Measurements from ENCODE around the gene PLEKHN1. TPM values are rescaled to one million over a fixed set of nuclear protein-coding genes. Genes with fewer than 3 reads are reported as not detected.

The PLEKHN1 gene
- total RNA-seq, 4 donors from 2014 or later, result 0.17 to 0.50 (median 0.19) TPM; not detected in 1

DNA sequence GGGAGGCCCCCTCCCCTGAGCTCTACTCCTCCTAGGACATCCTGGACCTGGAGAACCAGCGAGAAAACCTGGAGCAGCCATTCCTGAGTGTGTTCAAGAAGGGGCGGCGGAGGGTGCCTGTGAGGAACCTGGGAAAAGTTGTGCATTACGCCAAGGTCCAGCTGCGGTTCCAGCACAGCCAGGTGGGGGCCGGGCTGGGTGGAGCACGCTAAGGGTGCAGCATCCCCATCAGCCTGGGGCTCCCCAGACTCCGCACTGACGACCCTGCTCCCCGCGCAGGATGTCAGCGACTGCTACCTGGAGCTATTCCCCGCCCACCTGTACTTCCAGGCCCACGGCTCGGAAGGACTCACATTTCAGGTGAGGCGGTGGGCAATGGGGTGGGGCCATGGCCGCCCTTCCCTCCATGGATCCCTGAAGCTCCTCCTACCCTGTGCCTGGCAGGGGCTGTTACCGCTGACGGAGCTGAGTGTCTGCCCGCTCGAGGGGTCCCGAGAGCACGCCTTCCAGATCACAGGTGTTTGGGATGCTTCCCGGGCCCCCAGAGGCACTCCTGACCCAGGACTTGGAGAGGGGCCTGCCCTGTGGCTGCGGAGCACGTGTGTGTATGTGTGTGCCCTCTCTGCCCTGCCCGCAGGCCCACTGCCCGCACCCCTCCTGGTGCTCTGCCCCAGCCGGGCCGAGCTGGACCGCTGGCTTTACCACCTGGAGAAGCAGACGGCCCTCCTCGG, 4.1 kb downstream of the PLEKHN1 start:
- no peak for DNase-seq (ENCODE audit: extremely low spot score)
- Histone ChIP-seq H3K4me1 (peaks cover 14 to 22% (median 20%) of the 10 kb centered on the region in 4 donors), H3K36me3 (peaks cover 0 to 2% (median 0%) of the 10 kb centered on the region in 4 donors), H3K4me3 (no peak overlapping the region), H3K9me3 (no peaks in the 10 kb centered on the region), H3K27me3 (peaks cover 0 to 84% (median 32%) of the 10 kb centered on the region in 4 donors), H3K27ac (replicated peaks in 1 of 4) (no peak overlapping the region)
- TF ChIP-seq POLR2A (IDR thresholded peaks at IDR 0.05; ENCODE audit: low read depth), result no peak
- TF ChIP-seq, protein P1, sequence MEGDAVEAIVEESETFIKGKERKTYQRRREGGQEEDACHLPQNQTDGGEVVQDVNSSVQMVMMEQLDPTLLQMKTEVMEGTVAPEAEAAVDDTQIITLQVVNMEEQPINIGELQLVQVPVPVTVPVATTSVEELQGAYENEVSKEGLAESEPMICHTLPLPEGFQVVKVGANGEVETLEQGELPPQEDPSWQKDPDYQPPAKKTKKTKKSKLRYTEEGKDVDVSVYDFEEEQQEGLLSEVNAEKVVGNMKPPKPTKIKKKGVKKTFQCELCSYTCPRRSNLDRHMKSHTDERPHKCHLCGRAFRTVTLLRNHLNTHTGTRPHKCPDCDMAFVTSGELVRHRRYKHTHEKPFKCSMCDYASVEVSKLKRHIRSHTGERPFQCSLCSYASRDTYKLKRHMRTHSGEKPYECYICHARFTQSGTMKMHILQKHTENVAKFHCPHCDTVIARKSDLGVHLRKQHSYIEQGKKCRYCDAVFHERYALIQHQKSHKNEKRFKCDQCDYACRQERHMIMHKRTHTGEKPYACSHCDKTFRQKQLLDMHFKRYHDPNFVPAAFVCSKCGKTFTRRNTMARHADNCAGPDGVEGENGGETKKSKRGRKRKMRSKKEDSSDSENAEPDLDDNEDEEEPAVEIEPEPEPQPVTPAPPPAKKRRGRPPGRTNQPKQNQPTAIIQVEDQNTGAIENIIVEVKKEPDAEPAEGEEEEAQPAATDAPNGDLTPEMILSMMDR (IDR thresholded peaks at IDR 0.05), result no peak
- intact Hi-C loops (cut with DNase I), result no loop called here
- WGBS, result 13% methylated on average over 7 of the region's 33 CpGs

DNA sequence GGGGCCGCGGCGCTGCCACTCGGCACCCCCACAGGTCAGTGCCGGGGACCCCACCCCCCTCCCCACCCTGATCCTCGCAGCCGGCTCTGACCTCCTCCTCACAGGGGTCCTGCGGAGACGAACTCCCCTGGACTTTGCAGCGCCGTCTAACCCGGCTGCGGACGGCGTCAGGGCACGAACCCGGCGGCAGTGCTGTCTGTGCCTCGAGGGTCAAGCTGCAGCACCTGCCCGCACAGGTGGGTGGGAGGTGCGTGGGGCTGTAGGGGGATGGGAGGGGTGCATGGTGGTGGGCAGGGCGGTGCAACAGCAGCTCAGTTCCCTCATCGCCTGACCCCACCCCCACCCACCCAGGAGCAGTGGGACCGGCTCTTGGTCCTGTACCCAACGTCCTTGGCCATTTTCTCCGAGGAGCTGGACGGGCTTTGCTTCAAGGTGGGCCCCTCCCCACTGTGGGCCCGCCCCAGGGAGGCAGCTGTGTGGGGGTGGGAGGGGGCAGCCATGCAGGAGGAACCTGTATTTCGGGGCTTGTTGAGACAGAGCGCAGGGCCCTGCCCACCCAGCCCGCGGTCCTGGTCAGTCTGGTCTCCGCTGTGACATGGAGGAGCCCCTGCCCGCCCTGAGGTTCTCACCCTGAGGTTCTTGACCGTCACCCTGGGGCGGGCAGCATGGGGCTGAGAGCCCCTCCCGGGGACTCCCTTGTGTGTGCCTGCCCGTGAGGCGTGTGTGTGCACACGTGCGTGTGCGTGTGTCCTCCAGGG, 4.9 kb downstream of the PLEKHN1 start:
- Histone ChIP-seq H3K9me3 (no peaks in the 10 kb centered on the region), H3K36me3 (no peaks in the 10 kb centered on the region), H3K27me3 (peaks cover 0 to 92% (median 32%) of the 10 kb centered on the region in 4 donors), H3K4me3 (no peak overlapping the region), H3K27ac (replicated peaks in 1 of 4) (no peak overlapping the region), H3K4me1 (peaks cover 14 to 23% (median 20%) of the 10 kb centered on the region in 4 donors)
- no peak for DNase-seq (ENCODE audit: extremely low spot score)
- intact Hi-C loops (cut with DNase I), result no loop called here
- TF ChIP-seq, protein P1 (IDR thresholded peaks at IDR 0.05), result no peak
- TF ChIP-seq POLR2AphosphoS5 (IDR thresholded peaks at IDR 0.05), result no peak
- TF ChIP-seq POLR2A (IDR thresholded peaks at IDR 0.05; ENCODE audit: low read depth), result no peak
- no peak for TF ChIP-seq EP300 (IDR thresholded peaks at IDR 0.05)
- WGBS, result 68% methylated on average over 11 of the region's 42 CpGs

DNA sequence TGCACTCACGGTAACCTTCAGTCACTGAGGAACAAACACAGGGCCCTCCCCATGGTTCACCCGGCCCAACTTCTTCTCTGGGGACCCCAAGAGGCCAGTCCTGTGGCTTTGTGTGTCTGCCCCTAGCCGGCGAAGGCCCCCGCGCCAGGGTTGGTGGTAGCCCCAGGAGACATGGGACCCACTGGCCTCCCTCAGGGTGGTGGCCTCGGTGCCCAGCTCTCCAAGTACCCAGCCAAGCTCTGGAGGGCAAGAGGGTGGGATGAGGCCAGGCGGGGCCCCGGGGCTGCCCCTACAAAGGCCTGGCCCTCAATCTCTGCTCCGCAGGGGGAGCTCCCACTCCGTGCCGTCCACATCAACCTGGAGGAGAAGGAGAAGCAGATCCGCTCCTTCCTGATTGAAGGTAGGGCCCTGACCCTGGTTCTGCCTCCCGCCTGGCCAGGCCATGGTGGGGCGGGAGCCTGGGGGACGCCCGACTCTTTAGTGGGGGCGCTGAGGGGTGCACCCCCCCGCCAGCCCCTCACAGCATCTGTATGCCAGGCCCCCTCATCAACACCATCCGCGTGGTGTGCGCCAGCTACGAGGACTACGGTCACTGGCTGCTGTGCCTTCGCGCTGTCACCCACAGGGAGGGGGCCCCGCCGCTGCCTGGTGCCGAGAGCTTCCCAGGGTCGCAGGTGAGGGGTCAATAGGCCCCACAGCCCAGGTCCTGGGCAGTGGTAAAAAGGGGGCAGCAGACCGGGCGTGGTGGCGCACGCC, 5.6 kb downstream of the PLEKHN1 start:
- H3K4me3 ChIP-seq, result no peak overlapping the region
- peaks cover 0 to 95% (median 32%) of the 10 kb centered on the region in 4 donors for H3K27me3 ChIP-seq
- intact Hi-C loops (cut with DNase I), result no loop called here
- no peaks in the 10 kb centered on the region for H3K9me3 ChIP-seq
- H3K36me3 ChIP-seq, result no peaks in the 10 kb centered on the region
- TF ChIP-seq, protein P1 (IDR thresholded peaks at IDR 0.05), result no peak
- no peak for TF ChIP-seq POLR2A (IDR thresholded peaks at IDR 0.05; ENCODE audit: low read depth)
- TF ChIP-seq EP300 (IDR thresholded peaks at IDR 0.05), result no peak
- no peak for TF ChIP-seq POLR2AphosphoS5 (IDR thresholded peaks at IDR 0.05)
- no peak overlapping the region for H3K27ac ChIP-seq (replicated peaks in 1 of 4)
- peaks cover 11 to 20% (median 17%) of the 10 kb centered on the region in 4 donors for H3K4me1 ChIP-seq
- WGBS, result 86% methylated on average over 7 of the region's 34 CpGs
- no peak for DNase-seq (ENCODE audit: extremely low spot score)

DNA sequence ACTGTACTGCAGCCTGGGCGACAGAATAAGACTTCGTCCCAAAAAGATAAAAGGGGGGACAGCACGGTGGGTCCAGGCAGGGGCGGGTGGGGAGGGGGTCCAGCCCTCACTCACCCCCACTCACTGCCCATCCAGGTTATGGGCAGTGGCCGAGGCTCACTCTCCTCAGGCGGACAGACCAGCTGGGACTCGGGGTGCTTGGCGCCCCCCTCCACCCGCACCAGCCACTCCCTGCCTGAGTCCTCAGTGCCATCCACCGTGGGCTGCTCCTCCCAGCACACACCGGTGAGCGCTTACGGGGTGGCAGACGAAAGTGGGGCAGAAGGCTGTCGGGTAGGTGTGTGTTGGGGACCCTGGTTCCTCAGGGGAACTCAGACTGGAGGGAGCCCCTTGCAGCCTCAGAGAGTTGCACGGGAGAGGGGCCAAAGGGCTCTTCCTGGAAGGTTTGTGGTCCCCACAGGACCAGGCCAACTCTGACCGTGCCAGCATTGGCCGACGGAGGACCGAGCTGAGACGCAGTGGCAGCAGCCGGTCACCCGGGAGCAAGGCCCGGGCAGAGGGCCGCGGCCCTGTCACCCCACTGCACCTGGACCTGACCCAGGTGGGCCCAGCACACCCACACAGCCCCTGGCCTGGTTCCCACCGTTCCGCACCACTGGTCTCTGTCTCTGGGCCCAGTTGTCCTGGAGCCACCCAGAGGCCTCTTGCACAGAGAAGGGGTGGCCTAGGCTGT, 6.6 kb downstream of the PLEKHN1 start:
- H3K4me1 ChIP-seq, result peaks cover 5 to 14% (median 10%) of the 10 kb centered on the region in 4 donors
- no peak overlapping the region for H3K27ac ChIP-seq (replicated peaks in 1 of 4)
- DNase-seq (ENCODE audit: extremely low spot score), result no peak
- H3K9me3 ChIP-seq, result no peaks in the 10 kb centered on the region
- intact Hi-C loops (cut with DNase I), result no loop called here
- TF ChIP-seq, protein P1 (IDR thresholded peaks at IDR 0.05), result no peak
- TF ChIP-seq POLR2AphosphoS5 (IDR thresholded peaks at IDR 0.05) (no peak), EP300 (IDR thresholded peaks at IDR 0.05) (no peak), POLR2A (IDR thresholded peaks at IDR 0.05; ENCODE audit: low read depth) (no peak)
- H3K4me3 ChIP-seq, result no peak overlapping the region
- 86% methylated on average over 28 of the region's 28 CpGs for WGBS
- H3K36me3 ChIP-seq, result no peaks in the 10 kb centered on the region
- peaks cover 0 to 86% (median 32%) of the 10 kb centered on the region in 4 donors for H3K27me3 ChIP-seq
